Measurements from ENCODE around the gene NMD3. TPM values are rescaled to one million over a fixed set of nuclear protein-coding genes. Genes with fewer than 3 reads are reported as not detected.

The NMD3 gene
- total RNA-seq, 1 experiment from 2014 or later, result 55.6 TPM

- H2BK120ac ChIP-seq (ENCODE audit: low read depth, low read length, poor library complexity, severe bottlenecking), result no peak overlapping the region
- Mint-ChIP-seq H3K27ac (no peak overlapping the region), H3K4me1 (peaks cover 0 to 3% of the 10 kb centered on the region in 2 experiments; a peak in 1 of 4 replicates), H3K4me3 (no peak overlapping the region), H3K36me3 (ENCODE audit: insufficient read depth in 1 of 3, low read depth in 3 of 3) (peaks cover 38 to 56% (median 39%) of the 10 kb centered on the region in 3 experiments), H3K9me3 (peaks cover 20 to 24% of the 10 kb centered on the region in 2 experiments; a peak in 4 of 5 replicates), H3K27me3 (ENCODE audit: low read depth) (no peaks in the 10 kb centered on the region)
- no peaks in the 10 kb centered on the region for H3K9me3 ChIP-seq (ENCODE audit: control insufficient read depth, low read depth, low read length)
- no peak for DNase-seq
- no peak overlapping the region for H3K9ac ChIP-seq (ENCODE audit: extremely low read depth, insufficient read length, low read length)
- no peaks in the 10 kb centered on the region for H3K23me2 ChIP-seq (ENCODE audit: insufficient read length, low read depth, low read length, poor library complexity, severe bottlenecking)
- no peak overlapping the region for H2AK5ac ChIP-seq (ENCODE audit: insufficient read length, low read length)
- H2BK20ac ChIP-seq (ENCODE audit: low read depth, low read length, poor library complexity, severe bottlenecking), result no peak overlapping the region
- no peak overlapping the region for H3K4me2 ChIP-seq (ENCODE audit: insufficient read depth, insufficient read length, low read length)
- H2AFZ ChIP-seq (ENCODE audit: low read length), result no peak overlapping the region
- H3K79me1 ChIP-seq (ENCODE audit: insufficient read depth, low read depth, low read length, poor library complexity, severe bottlenecking), result no peaks in the 10 kb centered on the region
- no peak overlapping the region for H3K56ac ChIP-seq (ENCODE audit: insufficient read length, low read depth, low read length)
- H4K20me1 ChIP-seq (ENCODE audit: control insufficient read depth, insufficient read depth, insufficient read length), result no peaks in the 10 kb centered on the region
- no peak overlapping the region for H4K8ac ChIP-seq (replicated peaks; ENCODE audit: insufficient read length, low read depth, low read length)
- H4K5ac ChIP-seq (ENCODE audit: insufficient read length, low read depth, low read length), result no peak overlapping the region
- H3T11ph ChIP-seq (ENCODE audit: low read length), result no peak overlapping the region
- no peak overlapping the region for H3K4ac ChIP-seq (ENCODE audit: low read depth, low read length)
- WGBS (ENCODE audit: extremely low coverage, insufficient read length, low lambda C conversion rate), result no CpG with 5 or more reads among the region's 1 CpG
- no peaks in the 10 kb centered on the region for H3K27me3 ChIP-seq (ENCODE audit: insufficient read depth, low read length)
- no peak overlapping the region for H3K23ac ChIP-seq (ENCODE audit: insufficient read length, low read depth, low read length)
- H2BK15ac ChIP-seq (ENCODE audit: low read depth, low read length), result no peak overlapping the region
- no peaks in the 10 kb centered on the region for H3K4me1 ChIP-seq (ENCODE audit: insufficient read depth, low read length)
- no peak overlapping the region for H4K91ac ChIP-seq (ENCODE audit: insufficient read length, low read depth, low read length)
- no peaks in the 10 kb centered on the region; the same call in 1 of the 2 replicates for H3K79me2 ChIP-seq (ENCODE audit: insufficient read depth, low read length)
- no peak overlapping the region for H3K14ac ChIP-seq (ENCODE audit: insufficient read depth, low read length)
- H2BK12ac ChIP-seq (ENCODE audit: insufficient read length, low read depth, low read length), result no peak overlapping the region
- H3K27ac ChIP-seq (ENCODE audit: insufficient read length, low read depth, low read length), result no peak overlapping the region
- H2BK5ac ChIP-seq (ENCODE audit: insufficient read length, low read length), result no peak overlapping the region
- TF ChIP-seq CTCF (conservative IDR thresholded peaks at IDR 0.05), result no peak
- H3K18ac ChIP-seq (ENCODE audit: insufficient read length, low read depth, low read length), result no peak overlapping the region
These were observed 43.7 kb downstream of the NMD3 start for GRCh38 chr3:161264852-161265251.
